Small intestine (tissue), 4 donors: ENCODE data around the gene GABRB3. TPM values are rescaled to one million over a fixed set of nuclear protein-coding genes. Genes with fewer than 3 reads are reported as not detected.

Experiments
- polyA plus RNA-seq, 4 donors: library from polyadenylated mRNA; stranded (reverse) in 3 of 4; unstranded in 1 of 4; fragments of 200-250 nt in 3 of 4; fragments of 120-200 nt in 1 of 4; gene quantifications; one replicate each; pipeline versions ENCODE4 v1.2.1 to v1.2.3, GENCODE V29; 2013
- donor health status: healthy with polysubstance abuse.
- donor health status: Bipolar disorder and iron deficiency.
- donor health status: healthy.

GABRB3 gene
- polyA plus RNA-seq, 4 donors: 0.27 to 2.0 (median 1.3) TPM; not detected in 1

Other genes starting within 250 kb of the GABRB3 start
- gene GABRA5, start 94.0 kb upstream of the GABRB3 start, polyA plus RNA-seq: under 1 TPM in 2 of 4 donors, not detected in 2; 0.03 to 0.04 TPM
- under 1 TPM in 1 of 4 donors, not detected in 3; 0.41 TPM for gene GABRG3, start 198.1 kb upstream of the GABRB3 start, polyA plus RNA-seq